HG03064 (cell line): ENCODE results near the gene BTBD6.
"Not testable (repeated sequence)": the region's sequence is repeated elsewhere in the genome, so short reads cannot be mapped to it uniquely, and the experiment has no call there.

Source experiments
- ATAC-seq: cut with Tn5 transposase; IDR thresholded peaks from one replicate; pipeline ENCODE4 v1.9.1; 2021; ENCODE audit warnings: low read depth; ENCODE audit not compliant: unreplicated experiment

Gene BTBD6

DNA sequence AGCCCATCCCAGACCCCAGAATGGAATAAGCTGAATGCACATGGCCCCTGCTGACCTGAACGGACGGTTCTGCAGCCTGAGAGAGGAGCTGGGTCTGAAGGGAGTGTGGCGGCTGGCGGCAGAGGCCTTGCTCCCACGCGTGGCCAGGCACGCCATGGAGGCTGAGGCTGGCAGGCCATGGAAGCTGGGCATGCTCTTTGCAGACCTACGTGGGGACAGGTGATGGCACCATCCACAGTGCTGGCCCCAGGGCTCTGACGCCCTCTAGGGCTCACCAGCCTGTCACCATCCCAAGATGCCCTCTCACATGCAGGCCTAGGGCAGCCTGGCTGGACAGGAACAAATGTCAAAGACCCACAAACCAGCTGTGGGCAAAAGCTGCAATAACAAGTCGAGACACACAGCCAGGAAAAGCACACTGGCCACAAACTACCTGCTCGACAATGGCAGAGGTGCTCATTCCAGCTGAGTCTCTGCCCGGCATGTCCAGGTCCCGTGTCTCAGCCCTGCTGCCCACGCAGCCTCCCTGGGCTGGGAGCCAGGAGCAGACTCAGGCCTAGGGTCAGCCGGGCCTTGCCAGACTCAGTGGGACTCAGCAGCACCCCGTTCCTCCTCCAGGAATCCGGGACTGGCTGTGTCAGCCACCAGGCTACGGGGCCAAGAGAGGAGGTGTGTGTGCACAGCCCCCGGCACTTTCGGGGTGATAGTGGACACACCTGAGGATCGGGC lies 19.7 kb downstream of the BTBD6 start:
- no peak for ATAC-seq

DNA sequence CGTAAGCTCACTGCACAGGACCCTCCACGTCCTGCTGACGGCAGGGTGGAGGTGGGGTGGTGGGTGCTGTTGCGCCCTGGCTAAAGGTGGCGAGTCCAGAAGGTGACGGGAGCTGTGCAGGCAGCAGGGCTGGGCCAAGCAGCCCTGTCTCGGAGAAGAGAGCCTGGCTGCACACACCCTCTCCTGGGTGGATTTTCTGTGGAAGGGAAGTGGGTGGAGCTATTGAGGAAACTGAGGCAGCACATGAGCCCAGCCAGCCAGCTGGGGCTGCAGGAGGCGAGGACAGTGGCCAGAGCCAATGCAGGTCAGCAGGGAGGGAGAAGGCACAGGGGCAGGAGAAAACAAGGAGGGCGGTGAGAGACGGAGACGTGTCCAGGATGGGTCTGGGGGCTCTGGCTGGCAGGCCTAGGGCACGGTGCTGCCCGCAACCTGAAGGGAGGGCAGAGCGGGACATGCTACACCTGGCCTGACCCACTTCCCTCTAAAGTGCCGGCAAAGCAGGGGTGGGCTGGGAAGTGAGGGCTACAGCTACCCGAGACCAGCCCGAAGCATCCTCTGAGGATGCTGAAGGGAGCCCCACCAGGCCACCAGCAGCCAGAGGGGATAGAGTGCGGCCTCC lies 20.5 kb downstream of the BTBD6 start:
- ATAC-seq: no peak

- ATAC-seq: no peak
Measured at GRCh38 chr14:105269405-105269804, 21.1 kb downstream of the BTBD6 start.

- ATAC-seq: no peak
Measured at GRCh38 chr14:105271224-105271890, 23.0 kb downstream of the BTBD6 start.

GRCh38 chr14:105272623-105273022 lies 24.3 kb downstream of the BTBD6 start:
- ATAC-seq: no peak

DNA sequence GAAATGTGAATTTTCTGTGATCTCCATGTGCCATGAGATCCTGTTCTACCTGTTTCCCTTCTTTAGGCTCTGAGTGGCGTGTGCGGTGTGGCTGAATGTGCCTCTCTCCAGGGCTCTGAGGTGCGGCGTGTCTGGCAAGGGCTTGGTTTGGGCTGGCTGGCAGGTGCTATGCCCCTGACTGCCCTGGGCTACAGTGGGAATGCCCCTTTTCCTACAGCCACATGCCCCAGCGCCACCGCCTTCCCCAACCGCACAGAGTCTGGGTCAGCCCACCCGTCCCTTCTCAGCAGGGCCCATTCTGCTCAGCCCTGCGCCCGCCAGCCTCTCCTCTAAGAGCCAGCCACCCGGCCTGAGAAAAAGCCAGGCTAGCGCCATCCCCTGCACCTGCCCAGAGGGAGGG lies 24.7 kb downstream of the BTBD6 start:
- ATAC-seq: no peak

DNA sequence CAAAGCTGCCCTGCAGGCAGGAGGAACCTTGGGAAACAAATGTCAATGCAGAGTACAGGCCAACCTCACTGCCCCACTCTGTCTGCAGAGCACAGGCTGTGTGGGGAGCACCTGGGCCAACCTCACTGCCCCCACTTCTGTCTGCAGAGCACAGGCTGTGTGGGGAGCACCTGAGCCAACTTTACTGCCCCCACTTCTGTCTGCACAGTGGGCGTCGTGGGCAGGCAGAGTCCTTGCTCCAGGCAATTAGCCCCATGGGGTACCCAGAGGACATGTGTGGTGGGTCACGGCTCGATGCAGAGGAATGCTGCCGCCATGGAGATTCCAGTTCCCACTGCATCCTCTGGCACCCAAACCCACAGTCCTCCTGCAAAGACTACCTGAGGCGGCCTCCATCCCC lies 26.3 kb downstream of the BTBD6 start:
- no peak for ATAC-seq

GRCh38 chr14:105275267-105275946 lies 27.1 kb downstream of the BTBD6 start:
- no peak for ATAC-seq

DNA sequence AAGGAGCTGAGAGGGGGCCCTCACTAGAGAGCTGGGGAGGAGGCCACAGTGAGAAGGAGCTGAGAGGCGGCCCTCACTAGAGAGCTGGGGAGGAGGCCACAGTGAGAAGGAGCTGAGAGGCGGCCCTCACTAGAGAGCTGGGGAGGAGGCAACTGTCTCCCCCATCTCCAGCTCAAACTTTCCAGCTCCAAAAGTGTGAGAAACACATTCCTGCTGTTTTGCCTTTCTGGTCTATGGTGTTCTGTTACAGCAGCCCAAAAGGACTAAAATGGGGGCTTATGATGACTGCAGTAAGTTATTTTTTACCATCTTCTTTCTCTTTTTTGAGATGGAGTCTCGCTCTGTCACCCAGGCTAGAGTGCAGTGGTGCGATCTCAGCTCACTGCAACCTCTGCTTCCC lies 29.1 kb downstream of the BTBD6 start:
- ATAC-seq: not testable (repeated sequence)

DNA sequence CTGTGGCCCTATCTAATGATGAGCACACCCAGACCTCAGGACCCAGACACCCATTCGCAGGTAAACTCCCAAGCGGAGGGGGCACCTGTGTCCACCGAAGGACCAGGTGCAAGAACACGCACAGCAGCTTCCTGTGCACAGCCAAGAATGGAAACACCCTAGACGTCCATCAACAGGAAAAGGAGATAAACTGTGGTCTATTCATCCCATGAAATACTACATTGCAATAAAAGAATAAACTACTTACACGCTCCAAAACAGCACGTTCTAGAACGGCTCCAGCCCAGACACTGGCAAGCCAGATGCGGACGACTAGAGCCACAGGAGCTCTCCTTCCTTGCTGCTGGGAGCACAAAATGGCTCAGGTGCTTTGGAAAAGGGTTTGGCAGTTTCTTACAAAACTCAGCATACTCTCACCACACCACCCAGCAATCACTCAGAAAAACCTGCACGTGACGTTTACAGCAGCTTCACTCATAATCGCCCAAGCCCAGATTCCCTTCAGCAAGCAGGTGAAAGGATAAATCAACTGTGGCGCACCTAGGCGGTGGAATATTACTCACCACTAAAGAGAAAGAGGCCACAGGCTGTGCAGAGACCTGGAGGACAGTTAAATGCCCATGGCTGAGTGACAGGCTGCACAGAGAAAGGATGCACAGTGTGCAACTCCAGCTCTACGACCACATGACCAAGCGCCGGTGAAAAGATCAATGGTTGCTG lies 31.5 kb downstream of the BTBD6 start:
- no peak for ATAC-seq

- ATAC-seq: no peak
Measured at GRCh38 chr14:105280525-105280924, 32.2 kb downstream of the BTBD6 start.

DNA sequence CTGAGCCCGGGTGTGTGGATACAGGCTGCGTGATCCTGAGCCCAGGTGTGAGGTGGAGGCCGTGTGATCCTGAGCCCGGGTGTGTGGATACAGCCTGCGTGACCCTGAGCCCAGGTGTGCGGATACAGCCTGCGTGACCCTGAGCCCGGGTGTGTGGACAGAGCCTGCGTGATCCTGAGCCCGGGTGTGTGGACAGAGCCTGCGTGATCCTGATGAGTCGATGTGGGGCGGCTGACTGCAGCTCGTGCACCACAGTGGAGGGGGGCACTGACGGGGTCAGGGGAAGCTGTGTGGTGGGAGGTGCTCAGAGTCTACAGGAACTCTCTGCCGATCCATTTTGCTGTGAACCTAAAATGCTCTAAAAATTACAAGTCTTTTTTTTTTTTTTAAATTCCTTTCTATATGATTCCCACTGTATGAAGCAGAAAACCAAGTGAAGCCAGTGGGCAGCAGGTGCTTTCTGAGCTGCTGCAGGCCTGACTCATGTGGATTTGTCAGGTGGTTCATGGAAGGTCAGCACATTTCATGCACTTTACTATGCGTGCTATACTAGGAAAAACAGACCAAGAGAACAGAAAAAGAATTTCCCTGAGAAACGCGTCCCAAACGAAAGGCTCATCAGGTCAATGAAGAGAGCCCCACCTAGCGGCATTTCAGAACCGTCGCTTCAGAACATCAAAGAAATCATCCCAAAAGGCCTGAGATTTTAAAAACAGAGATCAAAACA lies 33.2 kb downstream of the BTBD6 start:
- ATAC-seq: no peak

GRCh38 chr14:105282098-105282725 lies 33.9 kb downstream of the BTBD6 start:
- ATAC-seq: no peak

DNA sequence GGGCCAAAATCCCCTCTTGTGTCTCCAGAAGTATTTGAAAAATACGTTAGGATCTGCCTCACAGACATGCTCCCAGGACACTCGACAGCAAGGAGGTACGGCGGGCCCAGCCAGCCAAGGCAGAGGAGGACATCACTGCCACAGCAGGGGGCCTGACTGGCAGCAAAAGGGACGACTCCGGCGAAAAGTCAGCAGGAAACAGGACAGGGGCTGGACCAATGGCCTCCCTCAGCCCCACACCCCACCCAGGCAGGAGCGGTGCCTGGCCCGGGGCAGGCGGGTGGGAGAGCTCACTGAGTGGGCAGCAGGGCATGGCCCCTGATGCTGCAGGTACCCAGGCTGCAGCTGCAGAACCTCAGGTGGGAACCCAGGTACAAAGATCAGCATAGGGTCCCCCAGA lies 34.7 kb downstream of the BTBD6 start:
- ATAC-seq: no peak

GRCh38 chr14:105283899-105284298 lies 35.6 kb downstream of the BTBD6 start:
- ATAC-seq: no peak

DNA sequence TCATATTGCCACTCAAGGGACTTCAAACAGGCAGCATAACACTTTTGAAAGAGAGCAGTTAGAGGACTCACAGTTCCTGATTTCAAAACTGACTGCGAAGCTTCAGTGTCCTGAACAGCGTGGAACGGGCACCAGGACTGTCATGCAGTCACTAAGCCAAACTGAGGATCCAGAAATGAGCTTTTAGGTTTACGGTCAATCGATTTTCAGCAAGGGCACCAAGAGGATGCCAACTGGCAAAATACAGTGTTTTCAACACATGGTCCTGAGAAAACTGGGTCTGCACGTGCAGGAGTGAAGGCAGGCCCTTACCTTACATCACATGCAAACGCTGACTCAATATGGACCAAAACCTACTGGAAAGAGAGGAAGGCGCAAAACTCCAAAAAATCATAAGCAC lies 36.8 kb downstream of the BTBD6 start:
- ATAC-seq: no peak

- no peak for ATAC-seq
Measured at GRCh38 chr14:105286759-105287144, 38.4 kb downstream of the BTBD6 start.

- no peak for ATAC-seq
Measured at GRCh38 chr14:105287249-105288102, 39.1 kb downstream of the BTBD6 start.

DNA sequence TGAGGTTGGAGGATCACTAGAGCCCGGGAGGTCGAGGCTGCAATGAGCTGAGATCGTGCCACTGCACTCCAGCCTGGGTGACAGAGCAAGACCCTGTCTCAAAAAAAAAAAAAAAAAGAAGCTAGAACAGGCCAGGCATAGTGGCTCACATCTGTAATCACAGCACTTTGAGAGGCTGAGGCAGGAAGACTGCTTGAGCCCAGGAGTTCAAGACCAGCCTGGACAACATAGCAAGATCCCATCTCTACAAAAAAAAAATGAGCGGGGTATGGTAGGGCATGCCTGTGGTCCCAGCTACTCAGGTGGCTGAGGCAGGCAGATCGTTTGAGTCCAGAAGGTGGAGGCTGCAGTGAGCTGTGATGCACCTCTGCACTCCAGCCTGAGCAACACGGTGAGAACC lies 40.6 kb downstream of the BTBD6 start:
- ATAC-seq: not testable (repeated sequence)
